Measurements from ENCODE around the gene SLC22A5.

GRCh38 chr5:132411304-132412013 lies 41.9 kb downstream of the SLC22A5 start:
- TF ChIP-seq POLR2A (IDR thresholded peaks at IDR 0.05) (no peak), CTCF (IDR thresholded peaks at IDR 0.05) (peak in 1 of 5 experiments; percentile 10), POLR2AphosphoS5 (IDR thresholded peaks at IDR 0.05) (no peak), EP300 (IDR thresholded peaks at IDR 0.05; ENCODE audit: low read depth) (no peak)
